ENCODE data around the gene SARNP.

The SARNP gene

GRCh38 chr12:55738123-55739024 is 79.2 kb downstream of the SARNP start:
- TF ChIP-seq, protein P1, sequence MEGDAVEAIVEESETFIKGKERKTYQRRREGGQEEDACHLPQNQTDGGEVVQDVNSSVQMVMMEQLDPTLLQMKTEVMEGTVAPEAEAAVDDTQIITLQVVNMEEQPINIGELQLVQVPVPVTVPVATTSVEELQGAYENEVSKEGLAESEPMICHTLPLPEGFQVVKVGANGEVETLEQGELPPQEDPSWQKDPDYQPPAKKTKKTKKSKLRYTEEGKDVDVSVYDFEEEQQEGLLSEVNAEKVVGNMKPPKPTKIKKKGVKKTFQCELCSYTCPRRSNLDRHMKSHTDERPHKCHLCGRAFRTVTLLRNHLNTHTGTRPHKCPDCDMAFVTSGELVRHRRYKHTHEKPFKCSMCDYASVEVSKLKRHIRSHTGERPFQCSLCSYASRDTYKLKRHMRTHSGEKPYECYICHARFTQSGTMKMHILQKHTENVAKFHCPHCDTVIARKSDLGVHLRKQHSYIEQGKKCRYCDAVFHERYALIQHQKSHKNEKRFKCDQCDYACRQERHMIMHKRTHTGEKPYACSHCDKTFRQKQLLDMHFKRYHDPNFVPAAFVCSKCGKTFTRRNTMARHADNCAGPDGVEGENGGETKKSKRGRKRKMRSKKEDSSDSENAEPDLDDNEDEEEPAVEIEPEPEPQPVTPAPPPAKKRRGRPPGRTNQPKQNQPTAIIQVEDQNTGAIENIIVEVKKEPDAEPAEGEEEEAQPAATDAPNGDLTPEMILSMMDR (IDR thresholded peaks at IDR 0.05; ENCODE audit: insufficient read depth, low read depth, low read length, missing control alignments): peak; percentile 69
- peak overlapping the region; percentile 91 for H3K4me3 ChIP-seq (ENCODE audit: low read depth, low read length)
- DNase-seq (ENCODE audit: low read depth): peak; percentile 93

- DNase-seq (ENCODE audit: low read depth): no peak
- peak overlapping the region; percentile 91 for H3K4me3 ChIP-seq (ENCODE audit: low read depth, low read length)
- TF ChIP-seq, protein P1 (IDR thresholded peaks at IDR 0.05; ENCODE audit: insufficient read depth, low read depth, low read length, missing control alignments): no peak
Observed at GRCh38 chr12:55737581-55738122, 79.9 kb downstream of the SARNP start.

GRCh38 chr12:55736780-55737580 is 80.5 kb downstream of the SARNP start:
- TF ChIP-seq, protein P1 (IDR thresholded peaks at IDR 0.05; ENCODE audit: insufficient read depth, low read depth, low read length, missing control alignments): peak; percentile 86
- no peak overlapping the region for H3K4me3 ChIP-seq (ENCODE audit: low read depth, low read length)
- DNase-seq (ENCODE audit: low read depth): peak; percentile 71

DNA sequence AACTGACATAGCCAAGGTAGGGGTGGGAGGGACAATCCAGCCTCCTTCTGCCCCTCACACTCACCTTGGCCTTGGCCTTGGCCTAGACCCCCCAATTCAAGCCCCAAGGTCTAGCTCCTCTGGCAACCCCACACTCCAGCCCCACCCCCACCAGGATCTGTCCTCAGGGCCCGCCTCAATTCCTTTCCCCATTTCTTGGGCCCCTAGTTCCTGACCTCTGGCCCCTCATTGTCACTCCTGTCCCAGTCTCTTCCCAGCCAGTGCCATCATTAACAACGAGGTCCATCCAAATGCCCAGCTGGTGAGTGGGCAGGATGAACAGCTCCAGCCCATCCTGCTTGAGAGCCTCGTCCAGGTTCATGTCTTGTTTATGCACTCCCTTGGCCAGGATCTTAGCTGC is 81.4 kb downstream of the SARNP start:
- TF ChIP-seq, protein P1 (IDR thresholded peaks at IDR 0.05; ENCODE audit: insufficient read depth, low read depth, low read length, missing control alignments): no peak
- no peak for DNase-seq (ENCODE audit: low read depth)
- H3K4me3 ChIP-seq (ENCODE audit: low read depth, low read length): no peak overlapping the region

GRCh38 chr12:55734595-55734994 is 82.9 kb downstream of the SARNP start:
- no peak overlapping the region for H3K4me3 ChIP-seq (ENCODE audit: low read depth, low read length)
- TF ChIP-seq, protein P1 (IDR thresholded peaks at IDR 0.05; ENCODE audit: insufficient read depth, low read depth, low read length, missing control alignments): no peak
- no peak for DNase-seq (ENCODE audit: low read depth)

GRCh38 chr12:55733858-55734257 is 83.7 kb downstream of the SARNP start:
- H3K4me3 ChIP-seq (ENCODE audit: low read depth, low read length): no peak overlapping the region
- no peak for DNase-seq (ENCODE audit: low read depth)
- TF ChIP-seq, protein P1 (IDR thresholded peaks at IDR 0.05; ENCODE audit: insufficient read depth, low read depth, low read length, missing control alignments): no peak
